Ishikawa (cell line): ENCODE data around the gene TCP11L2.

Source experiments
- CEBPB ChIP-seq: IDR thresholded peaks from 2 replicates; pipeline ENCODE4 v1.6.1; 2012
- EGR1 ChIP-seq: IDR thresholded peaks from 2 replicates; pipeline ENCODE4 v1.6.1; 2012
- EP300 ChIP-seq: IDR thresholded peaks from 2 replicates; pipeline ENCODE4 v1.6.1; 2012; ENCODE audit warnings: borderline replicate concordance
- FOXM1 ChIP-seq: IDR thresholded peaks from 2 replicates; pipeline ENCODE4 v1.6.1; 2012; ENCODE audit warnings: low read depth, borderline replicate concordance
- MAX ChIP-seq: IDR thresholded peaks from 2 replicates; pipeline ENCODE4 v1.6.1; 2012
- NFIC ChIP-seq: IDR thresholded peaks from 2 replicates; pipeline ENCODE4 v1.6.1; 2012
- RAD21 ChIP-seq: IDR thresholded peaks from 2 replicates; pipeline ENCODE4 v1.6.1; 2012; ENCODE audit warnings: low read depth
- REST ChIP-seq: IDR thresholded peaks from 2 replicates; pipeline ENCODE4 v1.6.1; 2012; ENCODE audit warnings: low read depth, mild to moderate bottlenecking
- TAF1 ChIP-seq: IDR thresholded peaks from 2 replicates; pipeline ENCODE4 v1.6.1; 2012; ENCODE audit warnings: low read depth, mild to moderate bottlenecking
- TCF12 ChIP-seq: IDR thresholded peaks from 2 replicates; pipeline ENCODE4 v1.6.1; 2012; ENCODE audit warnings: low read depth
- TEAD4 ChIP-seq: IDR thresholded peaks from 2 replicates; pipeline ENCODE4 v1.6.1; 2012
- USF1 ChIP-seq: IDR thresholded peaks from 2 replicates; pipeline ENCODE4 v1.6.1; 2012
- YY1 ChIP-seq: IDR thresholded peaks from 2 replicates; pipeline ENCODE4 v1.6.1; 2012; ENCODE audit warnings: low read depth
- ZBTB7A ChIP-seq: IDR thresholded peaks from 2 replicates; pipeline ENCODE4 v1.6.1; 2012; ENCODE audit warnings: low read depth

TCP11L2 gene

GRCh38 chr12:106341086-106341877 lies 38.7 kb downstream of the TCP11L2 start:
- no peak for TF ChIP-seq REST

- TF ChIP-seq EGR1 (no peak), TAF1 (no peak), USF1 (no peak), CEBPB (no peak), ZBTB7A (no peak), NFIC (no peak), REST (no peak), EP300 (no peak), YY1 (no peak), FOXM1 (no peak), TEAD4 (no peak)
These were observed 40.1 kb downstream of the TCP11L2 start for GRCh38 chr12:106342397-106343213.

GRCh38 chr12:106343214-106343528 lies 40.6 kb downstream of the TCP11L2 start:
- no peak for TF ChIP-seq TCF12
- no peak for TF ChIP-seq ZBTB7A
- no peak for TF ChIP-seq RAD21
- no peak for TF ChIP-seq YY1
- no peak for TF ChIP-seq EGR1
- TF ChIP-seq USF1, result no peak
- TF ChIP-seq TAF1, result no peak
- no peak for TF ChIP-seq EP300

GRCh38 chr12:106344131-106344530 lies 41.6 kb downstream of the TCP11L2 start:
- TF ChIP-seq YY1 (no peak), RAD21 (no peak), MAX (no peak), CEBPB (no peak), REST (no peak), FOXM1 (no peak)

- TF ChIP-seq RAD21 (peak; percentile 71), TEAD4 (no peak), TCF12 (0 out of 2 replicates have a peak, but pooled peaks have one; percentile 27)
These were observed 43.2 kb downstream of the TCP11L2 start for GRCh38 chr12:106345746-106346145.
